ENCODE measurements around the gene PIK3CG.
"Not testable (repeated sequence)": the region's sequence is repeated elsewhere in the genome, so short reads cannot be mapped to it uniquely, and the experiment has no call there.

PIK3CG gene

GRCh38 chr7:106888204-106888603 is 23.1 kb downstream of the PIK3CG start:
- no peak for DNase-seq

- DNase-seq, result no peak
These were observed 25.9 kb downstream of the PIK3CG start for GRCh38 chr7:106890952-106891351.

GRCh38 chr7:106891548-106892410 is 26.7 kb downstream of the PIK3CG start:
- DNase-seq, result peak; percentile 80

GRCh38 chr7:106893591-106893990 is 28.5 kb downstream of the PIK3CG start:
- DNase-seq, result no peak

GRCh38 chr7:106895246-106895864 is 30.3 kb downstream of the PIK3CG start:
- no peak for DNase-seq

GRCh38 chr7:106896231-106896630 is 31.1 kb downstream of the PIK3CG start:
- DNase-seq, result no peak

- DNase-seq, result not testable (repeated sequence)
These were observed 32.5 kb downstream of the PIK3CG start for GRCh38 chr7:106897553-106897952.

GRCh38 chr7:106898967-106899366 is 33.9 kb downstream of the PIK3CG start:
- not testable (repeated sequence) for DNase-seq

- no peak for DNase-seq
These were observed 36.9 kb downstream of the PIK3CG start for GRCh38 chr7:106901828-106902441.

- no peak for DNase-seq
These were observed 40.7 kb downstream of the PIK3CG start for GRCh38 chr7:106905734-106906133.

GRCh38 chr7:106911959-106912358 is 46.9 kb downstream of the PIK3CG start:
- no peak for DNase-seq

GRCh38 chr7:106914018-106914607 is 49.0 kb downstream of the PIK3CG start:
- DNase-seq, result no peak

GRCh38 chr7:106915407-106915806 is 50.3 kb downstream of the PIK3CG start:
- DNase-seq, result no peak

- no peak for DNase-seq
These were observed 50.8 kb downstream of the PIK3CG start for GRCh38 chr7:106915873-106916272.

- no peak for DNase-seq
These were observed 51.6 kb downstream of the PIK3CG start for GRCh38 chr7:106916679-106917078.

GRCh38 chr7:106918991-106919390 is 53.9 kb downstream of the PIK3CG start:
- no peak for DNase-seq

- not testable (repeated sequence) for DNase-seq
These were observed 59.4 kb downstream of the PIK3CG start for GRCh38 chr7:106924468-106924867.

GRCh38 chr7:106926892-106927291 is 61.8 kb downstream of the PIK3CG start:
- no peak for DNase-seq

- DNase-seq, result no peak
These were observed 62.5 kb downstream of the PIK3CG start for GRCh38 chr7:106927536-106927935.

GRCh38 chr7:106929616-106930015 is 64.5 kb downstream of the PIK3CG start:
- not testable (repeated sequence) for DNase-seq

GRCh38 chr7:106936236-106936635 is 71.2 kb downstream of the PIK3CG start:
- DNase-seq, result no peak

- not testable (repeated sequence) for DNase-seq
These were observed 73.0 kb downstream of the PIK3CG start for GRCh38 chr7:106938122-106938521.

GRCh38 chr7:106938803-106939202 is 73.7 kb downstream of the PIK3CG start:
- DNase-seq, result no peak
